Natural killer cell (primary cell): ENCODE results near the gene SPINK5. TPM values are rescaled to one million over a fixed set of nuclear protein-coding genes. Genes with fewer than 3 reads are reported as not detected.

ENCODE experiments used
- ATAC-seq, 3 donors: fragments of 150-1000 bp in 2 of 3; fragments of 200-7000 bp in 1 of 3; cut with Tn5 transposase; 1 replicate in 1 of 3; 2 replicates in 2 of 3; pipeline ENCODE4 v1.10.0; 2021; ENCODE audit warnings: mild to moderate bottlenecking in 2 of 3, moderate library complexity in 2 of 3
- DNase-seq, 2 donors: peaks; one replicate each; pipeline versions ENCODE4 v3.0.0 to v3.0.0-alpha.2; 2013 to 2021; ENCODE audit warnings: mixed read lengths in 1 of 2
- H3K27ac ChIP-seq: one replicate; pipeline ENCODE4 v1.5.1; 2013; ENCODE audit warnings: mild to moderate bottlenecking, low read length
- H3K27me3 ChIP-seq: one replicate; pipeline ENCODE4 v1.6.1; 2013; ENCODE audit warnings: low read length; ENCODE audit not compliant: control insufficient read depth, insufficient read depth
- H3K36me3 ChIP-seq: one replicate; pipeline ENCODE4 v1.6.1; 2013; ENCODE audit warnings: low read length; ENCODE audit not compliant: control insufficient read depth, insufficient read depth
- H3K4me1 ChIP-seq: one replicate; pipeline ENCODE4 v1.6.1; 2013; ENCODE audit warnings: low read length; ENCODE audit not compliant: control insufficient read depth, insufficient read depth
- H3K4me3 ChIP-seq: one replicate; pipeline ENCODE4 v1.5.1; 2013; ENCODE audit warnings: low read length
- H3K9me3 ChIP-seq: one replicate; pipeline ENCODE4 v1.6.1; 2013; ENCODE audit warnings: low read length; ENCODE audit not compliant: control insufficient read depth, insufficient read depth
- H3K27ac Mint-ChIP-seq, 2 donors: one replicate each; pipeline ENCODE4 v1.8.0; 2022; ENCODE audit warnings: mild to moderate bottlenecking in 2 of 2, mixed read lengths in 2 of 2, moderate library complexity in 1 of 2
- H3K27me3 Mint-ChIP-seq, 2 donors: one replicate each; pipeline ENCODE4 v1.8.0; 2022; ENCODE audit warnings: low read depth in 2 of 2, mixed read lengths in 2 of 2
- H3K36me3 Mint-ChIP-seq: one replicate; pipeline ENCODE4 v1.8.0; 2022; ENCODE audit warnings: mixed read lengths
- H3K4me1 Mint-ChIP-seq, 2 donors: one replicate each; pipeline ENCODE4 v1.8.0; 2022; ENCODE audit warnings: mixed read lengths in 2 of 2
- H3K4me3 Mint-ChIP-seq: one replicate; pipeline ENCODE4 v1.8.0; 2022; ENCODE audit warnings: mild to moderate bottlenecking, moderate library complexity, mixed read lengths
- H3K9me3 Mint-ChIP-seq, 2 donors: one replicate each; pipeline ENCODE4 v1.8.0; 2022; ENCODE audit warnings: mixed read lengths in 2 of 2
- WGBS: methylation state at CpG from one replicate; pipeline ENCODE4 v1.1.7; 2013; ENCODE audit warnings: missing lambda C conversion rate; ENCODE audit not compliant: insufficient coverage; 5-methylcytosine and 5-hydroxymethylcytosine counted together
- intact Hi-C: fragments of 100-400 bp; cut with micrococcal nuclease; formaldehyde crosslinking; loops from one replicate; pipeline ENCODE4 v1.14.2; 2022
- total RNA-seq, 4 donors: library from RNA; stranded (reverse); fragments of 120-200 nt in 1 of 4; gene quantifications; one replicate each; pipeline versions ENCODE4 v1.2.3 to v1.2.4, GENCODE V29; 2013 to 2022
- TF ChIP-seq, protein P1 (sequence below): fragments of 200-600 bp; IDR thresholded peaks from one replicate; pipeline ENCODE4 v1.8.0; 2022; ENCODE audit warnings: antibody characterized with exemption

The SPINK5 gene
- total RNA-seq, 3 donors from 2014 or later (not counting 1 experiment from before 2014, with no cell fraction given), result not detected

DNA sequence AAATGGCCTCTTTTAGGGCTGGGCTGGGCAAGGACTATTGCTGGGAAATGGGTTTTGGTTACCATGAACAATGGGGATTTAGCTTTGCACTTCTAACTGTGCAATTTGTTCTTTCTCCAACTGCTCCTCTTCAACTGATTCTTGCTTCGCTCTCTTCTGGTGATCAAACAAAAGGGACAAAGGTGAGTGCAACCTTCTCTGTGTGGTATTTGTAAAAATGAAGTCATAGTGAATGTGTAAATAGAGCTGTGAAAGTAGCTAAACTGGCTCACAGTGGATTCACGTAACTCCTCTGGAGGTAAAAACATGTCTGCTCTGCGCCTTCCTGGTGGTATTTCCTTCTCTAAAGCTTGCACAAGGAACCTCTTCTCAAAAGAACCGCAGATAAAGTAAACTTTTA is 83.6 kb downstream of the SPINK5 start:
- H3K9me3 Mint-ChIP-seq, result peaks cover 0 to 5% of the 10 kb centered on the region in 2 donors
- Histone ChIP-seq H3K36me3 (no peaks in the 10 kb centered on the region), H3K27ac (no peak overlapping the region), H3K9me3 (no peaks in the 10 kb centered on the region), H3K4me1 (no peaks in the 10 kb centered on the region), H3K4me3 (no peak overlapping the region), H3K27me3 (no peaks in the 10 kb centered on the region)
- H3K27me3 Mint-ChIP-seq, result no peaks in the 10 kb centered on the region
- no peaks in the 10 kb centered on the region for H3K4me1 Mint-ChIP-seq
- 95% methylated on average over 3 of the region's 4 CpGs for WGBS
- ATAC-seq, result no peak
- H3K27ac Mint-ChIP-seq, result no peak overlapping the region
- no peak overlapping the region for H3K4me3 Mint-ChIP-seq
- intact Hi-C loops, result no loop called here
- DNase-seq, result no peak
- no peaks in the 10 kb centered on the region for H3K36me3 Mint-ChIP-seq
- TF ChIP-seq, protein P1, sequence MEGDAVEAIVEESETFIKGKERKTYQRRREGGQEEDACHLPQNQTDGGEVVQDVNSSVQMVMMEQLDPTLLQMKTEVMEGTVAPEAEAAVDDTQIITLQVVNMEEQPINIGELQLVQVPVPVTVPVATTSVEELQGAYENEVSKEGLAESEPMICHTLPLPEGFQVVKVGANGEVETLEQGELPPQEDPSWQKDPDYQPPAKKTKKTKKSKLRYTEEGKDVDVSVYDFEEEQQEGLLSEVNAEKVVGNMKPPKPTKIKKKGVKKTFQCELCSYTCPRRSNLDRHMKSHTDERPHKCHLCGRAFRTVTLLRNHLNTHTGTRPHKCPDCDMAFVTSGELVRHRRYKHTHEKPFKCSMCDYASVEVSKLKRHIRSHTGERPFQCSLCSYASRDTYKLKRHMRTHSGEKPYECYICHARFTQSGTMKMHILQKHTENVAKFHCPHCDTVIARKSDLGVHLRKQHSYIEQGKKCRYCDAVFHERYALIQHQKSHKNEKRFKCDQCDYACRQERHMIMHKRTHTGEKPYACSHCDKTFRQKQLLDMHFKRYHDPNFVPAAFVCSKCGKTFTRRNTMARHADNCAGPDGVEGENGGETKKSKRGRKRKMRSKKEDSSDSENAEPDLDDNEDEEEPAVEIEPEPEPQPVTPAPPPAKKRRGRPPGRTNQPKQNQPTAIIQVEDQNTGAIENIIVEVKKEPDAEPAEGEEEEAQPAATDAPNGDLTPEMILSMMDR, result no peak

DNA sequence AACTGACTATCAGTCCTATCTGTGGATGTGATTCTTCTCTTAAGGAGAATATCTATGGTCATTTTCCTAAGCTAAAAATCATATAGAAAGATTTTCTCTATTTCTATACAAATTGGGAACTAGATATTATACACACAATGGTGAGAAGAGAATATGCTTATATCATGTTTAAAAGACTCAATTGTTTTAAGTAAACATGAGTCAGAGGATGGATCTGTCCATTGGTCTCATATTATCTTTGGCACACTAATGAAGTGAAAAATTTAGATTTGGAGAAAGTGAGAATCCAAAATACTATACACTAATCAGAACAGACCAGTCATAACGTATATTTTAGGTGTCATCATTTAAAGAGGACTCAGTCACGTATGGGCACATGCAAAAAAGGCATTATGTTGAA is 88.1 kb downstream of the SPINK5 start:
- Histone ChIP-seq H3K27ac (no peak overlapping the region), H3K9me3 (no peaks in the 10 kb centered on the region), H3K27me3 (no peaks in the 10 kb centered on the region), H3K4me1 (no peaks in the 10 kb centered on the region), H3K4me3 (no peak overlapping the region), H3K36me3 (no peaks in the 10 kb centered on the region)
- TF ChIP-seq, protein P1, result no peak
- intact Hi-C loops, result no loop called here
- H3K27me3 Mint-ChIP-seq, result no peaks in the 10 kb centered on the region
- H3K4me1 Mint-ChIP-seq, result no peaks in the 10 kb centered on the region
- no peak overlapping the region for H3K27ac Mint-ChIP-seq
- peaks cover 4 to 5% of the 10 kb centered on the region in 2 donors for H3K9me3 Mint-ChIP-seq
- DNase-seq (no peak), ATAC-seq (no peak)
- no peak overlapping the region for H3K4me3 Mint-ChIP-seq
- no peaks in the 10 kb centered on the region for H3K36me3 Mint-ChIP-seq
- 80% methylated on average over 1 of the region's 2 CpGs for WGBS

DNA sequence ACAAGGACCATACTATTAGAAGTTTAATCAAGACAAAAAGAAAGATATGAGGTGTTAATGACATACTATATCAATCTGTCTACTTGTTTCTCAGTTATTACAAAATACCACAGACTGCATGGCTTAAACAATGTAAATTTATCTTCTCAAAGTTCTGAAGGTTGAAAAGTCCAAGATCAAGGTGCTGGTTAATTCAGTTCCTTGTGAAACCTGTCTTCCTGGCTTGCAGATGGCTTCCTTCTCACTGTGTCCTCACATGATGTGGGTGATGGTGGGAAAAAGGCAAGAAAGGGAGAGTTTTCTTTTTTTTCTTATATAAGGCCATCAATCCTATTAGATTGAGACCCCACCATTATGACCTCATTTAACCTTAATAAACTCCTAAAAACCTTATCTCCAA is 89.0 kb downstream of the SPINK5 start:
- ATAC-seq, result no peak
- TF ChIP-seq, protein P1, result no peak
- Mint-ChIP-seq H3K27me3 (no peaks in the 10 kb centered on the region), H3K4me3 (no peak overlapping the region), H3K27ac (no peak overlapping the region), H3K9me3 (peaks cover 4 to 5% of the 10 kb centered on the region in 2 donors), H3K36me3 (no peaks in the 10 kb centered on the region), H3K4me1 (no peaks in the 10 kb centered on the region)
- H3K4me1 ChIP-seq, result no peaks in the 10 kb centered on the region
- no peaks in the 10 kb centered on the region for H3K27me3 ChIP-seq
- no peak overlapping the region for H3K27ac ChIP-seq
- H3K4me3 ChIP-seq, result no peak overlapping the region
- DNase-seq, result no peak
- no peaks in the 10 kb centered on the region for H3K36me3 ChIP-seq
- no peaks in the 10 kb centered on the region for H3K9me3 ChIP-seq
- intact Hi-C loops, result no loop called here

DNA sequence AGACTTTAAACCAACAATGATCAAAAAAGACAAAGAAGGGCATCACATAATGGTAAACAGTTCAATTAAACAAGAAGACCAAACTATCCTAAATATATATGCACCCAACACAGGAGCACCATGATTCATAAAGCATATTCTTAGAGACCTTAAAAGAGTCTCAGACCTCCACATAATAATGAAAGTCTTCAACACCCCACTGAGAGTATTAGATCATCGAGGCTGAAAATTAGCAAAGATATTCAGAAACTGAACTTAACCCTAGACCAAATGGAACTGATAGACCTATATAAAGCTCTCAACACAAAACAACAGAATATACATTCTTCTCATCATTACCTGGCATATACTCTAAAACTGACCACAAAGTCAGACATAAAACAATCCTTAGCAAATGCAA is 92.8 kb downstream of the SPINK5 start:
- no peak overlapping the region for H3K4me3 ChIP-seq
- 83% methylated on average over 1 of the region's 1 CpG for WGBS
- intact Hi-C loops, result no loop called here
- Mint-ChIP-seq H3K27ac (no peak overlapping the region), H3K27me3 (no peaks in the 10 kb centered on the region), H3K4me1 (no peaks in the 10 kb centered on the region), H3K4me3 (no peak overlapping the region), H3K36me3 (no peaks in the 10 kb centered on the region), H3K9me3 (peaks cover 4 to 5% of the 10 kb centered on the region in 2 donors)
- no peak overlapping the region for H3K27ac ChIP-seq
- H3K36me3 ChIP-seq, result no peaks in the 10 kb centered on the region
- DNase-seq, result no peak
- TF ChIP-seq, protein P1, result no peak
- ATAC-seq, result no peak
- H3K9me3 ChIP-seq, result no peaks in the 10 kb centered on the region
- no peaks in the 10 kb centered on the region for H3K27me3 ChIP-seq
- H3K4me1 ChIP-seq, result no peaks in the 10 kb centered on the region
